Keratinocyte (primary cell): Measurements from ENCODE around the gene REEP6. TPM values are rescaled to one million over a fixed set of nuclear protein-coding genes. Genes with fewer than 3 reads are reported as not detected.
"Not testable (repeated sequence)": the region's sequence is repeated elsewhere in the genome, so short reads cannot be mapped to it uniquely, and the experiment has no call there.

Experiments used
- DNase-seq: peaks from one replicate; pipeline ENCODE4 v3.0.0-alpha.2; 2011; ENCODE audit warnings: low read depth, missing footprints, low spot score
- FAIRE-seq: peaks from 2 replicates; lab custom pipeline; 2011; peaks lifted over from hg19 to GRCh38; lab: Jason Lieb, UNC
- H2AFZ ChIP-seq: 2 replicates; pipeline ENCODE4 v1.6.0; 2012; ENCODE audit warnings: low read length, control low read depth, inconsistent platforms; ENCODE audit not compliant: control insufficient read depth
- H3K27ac ChIP-seq: 2 replicates; pipeline ENCODE4 v1.5.1; 2011; ENCODE audit warnings: low read length; ENCODE audit not compliant: control insufficient read depth, insufficient read depth
- H3K27me3 ChIP-seq: 3 replicates; pipeline ENCODE4 v1.6.0; 2011; ENCODE audit warnings: low read length; ENCODE audit not compliant: control insufficient read depth, insufficient read depth; ENCODE audit errors: extremely low read depth
- H3K36me3 ChIP-seq, 2 experiments: 2 replicates in 1 of 2; 3 replicates in 1 of 2; pipeline ENCODE4 v1.5.1; 2011; ENCODE audit warnings: low read length in 2 of 2, mild to moderate bottlenecking in 1 of 2; ENCODE audit not compliant: control insufficient read depth in 2 of 2, insufficient read depth in 2 of 2; ENCODE audit errors: extremely low read depth in 1 of 2
- H3K4me1 ChIP-seq: 3 replicates; pipeline ENCODE4 v1.5.1; 2011; ENCODE audit warnings: low read length; ENCODE audit not compliant: control insufficient read depth, insufficient read depth; ENCODE audit errors: extremely low read depth
- H3K4me2 ChIP-seq: 3 replicates; pipeline ENCODE4 v1.6.0; 2011; ENCODE audit warnings: low read depth, low read length; ENCODE audit not compliant: control insufficient read depth, insufficient read depth; ENCODE audit errors: extremely low read depth
- H3K4me3 ChIP-seq, 3 experiments: fragments of 200-600 bp in 1 of 3; sonication (generic) in 1 of 3; 2 replicates in 2 of 3; 3 replicates in 1 of 3; pipeline ENCODE4 v1.5.1; 2011 to 2016; ENCODE audit warnings: low read length in 3 of 3, mild to moderate bottlenecking in 3 of 3, control low read depth in 2 of 3, inconsistent platforms in 1 of 3, low read depth in 1 of 3, mixed read lengths in 1 of 3, mixed run types in 1 of 3, moderate library complexity in 1 of 3; ENCODE audit not compliant: control insufficient read depth in 2 of 3, insufficient read depth in 2 of 3; ENCODE audit errors: extremely low read depth in 1 of 3
- H3K79me2 ChIP-seq: 2 replicates; pipeline ENCODE4 v1.6.0; 2012; ENCODE audit warnings: low read length; ENCODE audit not compliant: control insufficient read depth, insufficient read depth
- H3K9ac ChIP-seq: 3 replicates; pipeline ENCODE4 v1.6.0; 2011; ENCODE audit warnings: low read length; ENCODE audit not compliant: control insufficient read depth, insufficient read depth; ENCODE audit errors: extremely low read depth
- H3K9me1 ChIP-seq: 3 replicates; pipeline ENCODE4 v1.6.0; 2011; ENCODE audit warnings: low read length; ENCODE audit not compliant: control insufficient read depth, insufficient read depth; ENCODE audit errors: extremely low read depth
- H3K9me3 ChIP-seq: 2 replicates; pipeline ENCODE4 v1.5.1; 2012; ENCODE audit warnings: low read depth, low read length; ENCODE audit not compliant: control insufficient read depth
- H4K20me1 ChIP-seq: 3 replicates; pipeline ENCODE4 v1.6.0; 2011; ENCODE audit warnings: low read length; ENCODE audit not compliant: control insufficient read depth, insufficient read depth; ENCODE audit errors: extremely low read depth
- CTCF ChIP-seq, 3 experiments: IDR thresholded peaks in 1 of 3; conservative IDR thresholded peaks in 1 of 3; optimal IDR thresholded peaks in 1 of 3; 2 replicates in 2 of 3; 3 replicates in 1 of 3; pipeline versions ENCODE3 to v1.5.1; 2011; ENCODE audit warnings: low read length in 3 of 3, mild to moderate bottlenecking in 3 of 3, moderate library complexity in 2 of 3, control low read depth in 1 of 3, inconsistent platforms in 1 of 3; ENCODE audit not compliant: insufficient read depth in 2 of 3; ENCODE audit errors: extremely low read depth in 1 of 3
- EZH2 ChIP-seq: IDR thresholded peaks from one replicate; pipeline ENCODE4 v1.6.1; 2012; ENCODE audit warnings: inconsistent platforms, mild to moderate bottlenecking, low read length, moderate library complexity
- dilution Hi-C: fragments of 300-500 bp; cut with MboI; formaldehyde crosslinking; loops from one replicate; pipeline ENCODE4 v1.7.0; 2020; ENCODE audit warnings: low sequenced_read_pairs; ENCODE audit not compliant: extremely low pct_ligation_motif_present
- polyA plus RNA-seq, 5 experiments: library from polyadenylated mRNA; depleted of rRNA in 3 of 5; stranded (reverse) in 3 of 5; stranded (forward) in 1 of 5; unstranded in 1 of 5; fragments of >200 nt; gene quantifications; 1 replicate in 1 of 5; 2 replicates in 3 of 5; 3 replicates in 1 of 5; pipeline versions ENCODE4 v1.2.1 to v1.2.3, GENCODE V29; 2011 to 2012; ENCODE audit warnings: missing spikeins in 2 of 5, low read depth in 1 of 5, low replicate concordance in 1 of 5

REEP6 gene
- polyA plus RNA-seq, 1 donor (not counting 4 experiments of a cell fraction or from before 2014, with no cell fraction given): 1.2 TPM

- Histone ChIP-seq H3K79me2 (no peaks in the 10 kb centered on the region), H3K36me3 (no peaks in the 10 kb centered on the region), H3K4me1 (peaks cover 4% of the 10 kb centered on the region), H3K9me3 (no peaks in the 10 kb centered on the region), H3K4me3 (no peak overlapping the region), H3K27me3 (no peaks in the 10 kb centered on the region), H3K4me2 (no peak overlapping the region), H3K9me1 (no peaks in the 10 kb centered on the region), H3K27ac (no peak overlapping the region), H3K9ac (no peak overlapping the region), H2AFZ (no peak overlapping the region), H4K20me1 (no peaks in the 10 kb centered on the region)
- TF ChIP-seq EZH2 (no peak), CTCF (optimal IDR thresholded peaks at IDR 0.05 in 1 of 3, IDR thresholded peaks at IDR 0.05 in 1 of 3, conservative IDR thresholded peaks at IDR 0.05 in 1 of 3; ENCODE audit: extremely low read depth in 1 of 3, insufficient read depth in 2 of 3, low read length in 3 of 3) (no peak)
- no peak for DNase-seq
- no peak for FAIRE-seq
- dilution Hi-C loops: no loop called here
Observed at GRCh38 chr19:1516395-1516753, 25.4 kb downstream of the REEP6 start.

GRCh38 chr19:1518471-1518870 is 27.5 kb downstream of the REEP6 start:
- Histone ChIP-seq H3K4me3 (no peak overlapping the region), H3K27me3 (peaks cover 11% of the 10 kb centered on the region), H3K4me1 (no peaks in the 10 kb centered on the region), H4K20me1 (no peaks in the 10 kb centered on the region), H2AFZ (no peak overlapping the region), H3K9me3 (no peaks in the 10 kb centered on the region), H3K9ac (no peak overlapping the region), H3K9me1 (no peaks in the 10 kb centered on the region), H3K79me2 (no peaks in the 10 kb centered on the region), H3K27ac (no peak overlapping the region), H3K36me3 (no peaks in the 10 kb centered on the region), H3K4me2 (no peak overlapping the region)
- no peak for DNase-seq
- dilution Hi-C loops: no loop called here
- no peak for TF ChIP-seq CTCF (optimal IDR thresholded peaks at IDR 0.05 in 1 of 3, IDR thresholded peaks at IDR 0.05 in 1 of 3, conservative IDR thresholded peaks at IDR 0.05 in 1 of 3; ENCODE audit: extremely low read depth in 1 of 3, insufficient read depth in 2 of 3, low read length in 3 of 3)
- TF ChIP-seq EZH2: no peak
- FAIRE-seq: no peak

- dilution Hi-C loops, H3K36me3 ChIP-seq, H3K9me1 ChIP-seq, H3K4me1 ChIP-seq, FAIRE-seq, DNase-seq, H2AFZ ChIP-seq, H3K4me3 ChIP-seq, H3K79me2 ChIP-seq, H3K9ac ChIP-seq, H3K27ac ChIP-seq, H4K20me1 ChIP-seq, H3K9me3 ChIP-seq, H3K4me2 ChIP-seq: not testable (repeated sequence)
- peaks cover 22% of the 10 kb centered on the region for H3K27me3 ChIP-seq
Observed at GRCh38 chr19:1519802-1520201, 28.8 kb downstream of the REEP6 start.
